Measurements from ENCODE around the gene PDF. TPM values are rescaled to one million over a fixed set of nuclear protein-coding genes. Genes with fewer than 3 reads are reported as not detected.

The PDF gene, protein sequence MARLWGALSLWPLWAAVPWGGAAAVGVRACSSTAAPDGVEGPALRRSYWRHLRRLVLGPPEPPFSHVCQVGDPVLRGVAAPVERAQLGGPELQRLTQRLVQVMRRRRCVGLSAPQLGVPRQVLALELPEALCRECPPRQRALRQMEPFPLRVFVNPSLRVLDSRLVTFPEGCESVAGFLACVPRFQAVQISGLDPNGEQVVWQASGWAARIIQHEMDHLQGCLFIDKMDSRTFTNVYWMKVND
- polyA plus RNA-seq (2011; rRNA removed) (4.0 and 6.4 TPM in 2 replicates), polyA minus RNA-seq (2011; rRNA and poly(A)+ RNA removed) (1.9 TPM in 2 replicates)

GRCh38 chr16:69330286-69331109 lies at the start of gene PDF:
PDF (minus strand) TSS chr16:69330588; CDS start chr16:69330570, 18 bp downstream.
- TF ChIP-seq, protein P1, sequence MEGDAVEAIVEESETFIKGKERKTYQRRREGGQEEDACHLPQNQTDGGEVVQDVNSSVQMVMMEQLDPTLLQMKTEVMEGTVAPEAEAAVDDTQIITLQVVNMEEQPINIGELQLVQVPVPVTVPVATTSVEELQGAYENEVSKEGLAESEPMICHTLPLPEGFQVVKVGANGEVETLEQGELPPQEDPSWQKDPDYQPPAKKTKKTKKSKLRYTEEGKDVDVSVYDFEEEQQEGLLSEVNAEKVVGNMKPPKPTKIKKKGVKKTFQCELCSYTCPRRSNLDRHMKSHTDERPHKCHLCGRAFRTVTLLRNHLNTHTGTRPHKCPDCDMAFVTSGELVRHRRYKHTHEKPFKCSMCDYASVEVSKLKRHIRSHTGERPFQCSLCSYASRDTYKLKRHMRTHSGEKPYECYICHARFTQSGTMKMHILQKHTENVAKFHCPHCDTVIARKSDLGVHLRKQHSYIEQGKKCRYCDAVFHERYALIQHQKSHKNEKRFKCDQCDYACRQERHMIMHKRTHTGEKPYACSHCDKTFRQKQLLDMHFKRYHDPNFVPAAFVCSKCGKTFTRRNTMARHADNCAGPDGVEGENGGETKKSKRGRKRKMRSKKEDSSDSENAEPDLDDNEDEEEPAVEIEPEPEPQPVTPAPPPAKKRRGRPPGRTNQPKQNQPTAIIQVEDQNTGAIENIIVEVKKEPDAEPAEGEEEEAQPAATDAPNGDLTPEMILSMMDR (IDR thresholded peaks at IDR 0.05; ENCODE audit: insufficient read depth, low read depth, low read length), result no peak
- CTCF ChIA-PET, result interaction anchor here (0.7 to 1.6 kb wide), 2 partner anchors 181 to 424 kb away, joined by 3 to 5 read pairs; partner anchors contain the start of gene NOB1
- H3K36me3 ChIP-seq (ENCODE audit: control insufficient read depth, insufficient read depth, low read length), result peaks cover 23% of the 10 kb centered on the region
- POLR2A ChIA-PET, result interaction anchor here (0.6 kb wide), 1 partner anchor 73 kb away, joined by 3 read pairs; no protein-coding TSS in a partner anchor
- no peaks in the 10 kb centered on the region for H3K27me3 ChIP-seq (ENCODE audit: control insufficient read depth, insufficient read depth, low read length)
- peak within 1 kb of the TSS; percentile 83 for H3K4me3 ChIP-seq (ENCODE audit: low read depth, low read length)
- DNase-seq (ENCODE audit: low read depth), result peak; percentile 65

DNA sequence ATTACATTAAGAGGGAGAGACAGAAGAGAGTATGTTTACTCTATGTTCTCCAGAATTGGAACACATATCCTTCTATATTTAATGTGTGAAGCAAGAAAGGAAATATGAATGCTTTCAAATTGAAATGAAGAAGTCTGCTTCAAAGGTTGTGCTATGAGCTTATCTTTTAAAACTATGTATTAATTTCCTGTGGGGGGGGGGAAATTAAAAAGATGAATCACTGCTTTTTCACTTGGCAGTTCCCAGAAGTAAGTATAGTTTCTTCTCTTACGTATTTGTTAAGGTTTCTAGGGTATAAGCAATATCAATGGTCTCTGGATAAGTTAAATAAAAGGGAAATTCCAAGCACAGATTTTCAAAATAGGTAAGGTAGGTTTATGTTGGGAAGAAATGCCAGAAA lies 48.4 kb upstream of the PDF start:
- CTCF ChIA-PET, result interaction anchor here (0.7 kb wide), 1 partner anchor 24 kb away, joined by 3 read pairs; no protein-coding TSS in a partner anchor
- TF ChIP-seq, protein P1 (IDR thresholded peaks at IDR 0.05; ENCODE audit: insufficient read depth, low read depth, low read length), result no peak
- peaks cover 5% of the 10 kb centered on the region for H3K36me3 ChIP-seq (ENCODE audit: control insufficient read depth, insufficient read depth, low read length)
- no peak overlapping the region for H3K4me3 ChIP-seq (ENCODE audit: low read depth, low read length)
- POLR2A ChIA-PET, result no interaction called here
- no peaks in the 10 kb centered on the region for H3K27me3 ChIP-seq (ENCODE audit: control insufficient read depth, insufficient read depth, low read length)
- no peak for DNase-seq (ENCODE audit: low read depth)

DNA sequence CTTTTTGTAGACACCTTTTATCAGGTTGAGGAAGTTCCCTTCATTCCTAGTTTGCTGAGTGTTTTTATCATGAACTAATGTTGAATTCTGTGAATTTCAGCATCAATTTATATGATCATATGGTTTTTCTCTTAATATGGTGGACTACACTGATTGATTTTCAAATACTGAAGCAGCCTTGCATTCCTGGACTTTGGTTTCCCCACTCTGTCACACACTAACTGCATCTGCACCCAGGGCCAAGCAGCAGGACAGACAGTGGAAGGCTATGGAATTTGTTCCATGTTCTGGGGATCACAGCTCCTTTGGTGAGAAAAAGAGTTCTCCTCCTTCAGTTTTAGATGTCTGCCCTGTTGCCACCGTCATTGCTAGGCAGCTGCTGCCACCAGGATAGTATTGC lies 47.6 kb upstream of the PDF start:
- Histone ChIP-seq H3K36me3 (ENCODE audit: control insufficient read depth, insufficient read depth, low read length) (peaks cover 5% of the 10 kb centered on the region), H3K27me3 (ENCODE audit: control insufficient read depth, insufficient read depth, low read length) (no peaks in the 10 kb centered on the region), H3K4me3 (ENCODE audit: low read depth, low read length) (no peak overlapping the region)
- no peak for DNase-seq (ENCODE audit: low read depth)
- POLR2A ChIA-PET, result no interaction called here
- TF ChIP-seq, protein P1 (IDR thresholded peaks at IDR 0.05; ENCODE audit: insufficient read depth, low read depth, low read length), result no peak
- CTCF ChIA-PET, result interaction anchor here (0.7 kb wide), 1 partner anchor 24 kb away, joined by 3 read pairs; no protein-coding TSS in a partner anchor

DNA sequence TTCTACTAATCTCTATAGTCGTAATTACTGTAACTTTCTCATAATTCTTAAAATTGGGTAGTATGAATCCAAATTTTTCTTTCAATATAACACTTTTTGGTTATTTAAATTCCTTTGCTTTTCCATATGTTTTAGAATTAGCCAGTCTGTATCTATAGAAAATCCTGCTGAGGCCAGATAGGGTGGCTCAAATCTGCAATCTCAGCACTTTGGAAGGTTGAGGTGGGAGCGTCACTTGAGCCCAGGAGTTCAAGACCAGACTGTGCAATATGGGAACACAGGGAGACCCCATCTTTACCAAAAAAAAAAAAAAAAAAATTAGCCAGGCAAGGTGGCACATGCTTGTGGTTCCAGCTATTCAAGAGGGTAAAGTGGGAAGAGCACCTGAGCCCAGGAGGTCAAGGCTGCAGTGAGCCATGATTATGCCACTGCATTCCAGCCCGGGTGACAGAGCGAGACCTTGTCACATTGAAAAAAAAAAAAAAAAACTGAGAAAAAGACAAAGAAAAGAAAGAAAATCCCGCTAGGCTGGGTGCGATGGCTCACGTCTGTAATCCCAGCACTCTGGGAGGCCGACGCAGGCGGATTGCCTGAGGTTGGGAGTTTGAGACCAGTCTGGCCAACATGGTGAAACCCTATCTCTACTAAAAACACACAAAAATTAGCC lies 46.1 kb upstream of the PDF start:
- no peak overlapping the region for H3K4me3 ChIP-seq (ENCODE audit: low read depth, low read length)
- ChIA-PET POLR2A (no interaction called here), CTCF (no interaction called here)
- TF ChIP-seq, protein P1 (IDR thresholded peaks at IDR 0.05; ENCODE audit: insufficient read depth, low read depth, low read length), result no peak
- no peaks in the 10 kb centered on the region for H3K27me3 ChIP-seq (ENCODE audit: control insufficient read depth, insufficient read depth, low read length)
- H3K36me3 ChIP-seq (ENCODE audit: control insufficient read depth, insufficient read depth, low read length), result peaks cover 8% of the 10 kb centered on the region
- no peak for DNase-seq (ENCODE audit: low read depth)

DNA sequence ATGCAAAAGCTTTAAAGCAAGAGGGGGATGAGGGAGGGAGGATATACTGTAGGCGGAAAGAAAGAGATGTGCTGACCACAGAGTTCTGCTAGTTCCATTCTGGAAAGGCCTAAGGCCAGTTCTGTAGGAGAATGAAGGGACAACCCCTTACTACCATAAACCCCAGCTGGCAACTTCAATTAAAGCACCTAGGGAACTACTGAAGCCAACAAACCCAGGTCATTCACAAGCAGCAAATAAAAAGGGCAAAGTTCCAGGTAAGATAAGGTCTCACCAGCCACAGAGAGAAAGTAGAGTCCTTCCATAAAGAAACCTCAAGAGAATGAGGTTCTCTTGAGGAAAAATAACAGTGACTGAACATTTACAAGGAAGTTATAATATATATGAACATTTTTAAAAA lies 42.6 kb upstream of the PDF start:
- no peak overlapping the region for H3K4me3 ChIP-seq (ENCODE audit: low read depth, low read length)
- TF ChIP-seq, protein P1 (IDR thresholded peaks at IDR 0.05; ENCODE audit: insufficient read depth, low read depth, low read length), result no peak
- POLR2A ChIA-PET, result no interaction called here
- CTCF ChIA-PET, result no interaction called here
- no peaks in the 10 kb centered on the region for H3K27me3 ChIP-seq (ENCODE audit: control insufficient read depth, insufficient read depth, low read length)
- no peak for DNase-seq (ENCODE audit: low read depth)
- peaks cover 14% of the 10 kb centered on the region for H3K36me3 ChIP-seq (ENCODE audit: control insufficient read depth, insufficient read depth, low read length)

Data from BJ (cell line).